GM12801 (cell line): ENCODE results near the gene ZFAND3.

Experiments used
- CTCF ChIP-seq: IDR thresholded peaks from one replicate; pipeline ENCODE4 v1.5.1; 2011; ENCODE audit warnings: control low read depth; ENCODE audit not compliant: insufficient read length; ENCODE audit errors: extremely low read depth

Gene ZFAND3

DNA sequence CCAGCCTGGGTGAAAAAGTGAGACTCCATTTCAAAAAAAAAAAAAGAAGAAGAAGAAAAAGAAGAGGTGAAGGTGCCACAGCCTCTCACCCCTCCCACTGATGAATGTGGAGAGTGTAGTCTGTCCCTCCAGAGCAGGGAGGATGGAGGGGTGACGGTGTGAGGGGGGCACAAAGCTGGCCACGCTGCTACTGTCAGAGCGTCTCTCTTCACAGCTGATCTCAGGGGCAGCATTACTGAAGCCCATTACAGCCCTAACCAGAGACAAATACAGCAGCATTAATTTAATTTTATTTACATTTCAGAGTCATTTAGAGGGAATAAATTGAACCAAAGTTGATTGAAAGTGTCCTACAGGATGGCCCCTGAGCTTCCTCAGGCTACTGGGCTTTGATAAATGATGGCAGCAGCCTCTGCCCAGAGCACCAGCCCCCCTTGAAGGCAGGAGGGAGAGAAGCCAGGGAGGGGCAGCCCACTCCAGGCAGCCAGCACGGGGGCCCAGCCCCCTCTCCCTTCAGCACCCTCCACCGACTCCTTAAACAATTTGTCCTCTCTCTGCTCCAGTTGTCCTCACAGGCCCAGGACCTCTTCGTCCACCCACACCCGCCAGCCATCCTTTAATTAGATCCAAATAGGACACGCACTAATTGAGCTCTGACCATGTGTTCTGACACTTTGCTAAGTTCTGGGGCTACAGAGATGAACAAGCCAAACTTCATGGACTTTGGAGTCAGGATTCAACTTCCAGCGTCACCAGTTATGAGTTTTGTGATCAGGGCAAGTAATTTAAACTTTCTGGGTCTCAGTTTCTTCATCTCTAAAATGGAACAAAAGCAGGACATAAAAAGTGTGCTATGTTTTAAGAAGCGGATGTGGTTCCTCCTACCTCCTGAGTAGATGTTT, 18.6 kb upstream of the ZFAND3 start:
- TF ChIP-seq CTCF, result no peak

DNA sequence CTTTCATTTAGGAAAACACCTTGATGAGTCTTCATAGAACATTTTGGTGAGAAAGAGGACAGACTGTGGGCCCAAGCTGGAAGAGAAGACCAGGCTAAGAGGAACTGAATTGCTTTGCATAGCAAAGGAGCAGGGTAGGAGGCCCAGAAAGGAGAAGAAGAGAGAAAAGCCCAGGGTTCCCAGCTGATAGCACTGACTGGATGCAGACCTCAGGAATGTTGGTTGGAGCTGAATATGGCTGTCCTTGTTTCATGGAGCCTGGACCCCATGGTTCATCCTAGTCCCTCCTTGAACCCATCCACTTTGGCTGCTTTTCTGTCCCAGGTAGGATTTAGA, 18.0 kb upstream of the ZFAND3 start:
- no peak for TF ChIP-seq CTCF

DNA sequence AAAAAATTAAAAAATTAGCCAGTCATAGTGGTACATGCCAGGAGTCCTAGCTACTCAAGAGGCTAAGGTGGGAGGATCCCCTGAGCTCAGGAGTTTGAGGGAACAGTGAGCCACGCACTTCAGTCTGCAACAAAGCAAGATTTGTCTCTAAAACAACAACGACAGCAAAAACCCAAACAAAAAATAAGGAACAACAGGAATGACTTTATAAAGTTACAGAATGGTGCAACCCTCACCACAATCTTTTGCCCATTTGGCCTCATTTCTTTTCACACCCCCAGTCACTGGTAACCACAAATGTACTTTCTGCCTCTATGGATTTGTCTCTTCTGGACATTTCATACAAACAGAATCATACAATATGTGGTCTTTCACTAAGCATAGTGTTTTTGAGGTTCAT, 16.7 kb upstream of the ZFAND3 start:
- TF ChIP-seq CTCF, result no peak

- TF ChIP-seq CTCF, result no peak
Measured at GRCh38 chr6:37804586-37804985, 14.9 kb upstream of the ZFAND3 start.

DNA sequence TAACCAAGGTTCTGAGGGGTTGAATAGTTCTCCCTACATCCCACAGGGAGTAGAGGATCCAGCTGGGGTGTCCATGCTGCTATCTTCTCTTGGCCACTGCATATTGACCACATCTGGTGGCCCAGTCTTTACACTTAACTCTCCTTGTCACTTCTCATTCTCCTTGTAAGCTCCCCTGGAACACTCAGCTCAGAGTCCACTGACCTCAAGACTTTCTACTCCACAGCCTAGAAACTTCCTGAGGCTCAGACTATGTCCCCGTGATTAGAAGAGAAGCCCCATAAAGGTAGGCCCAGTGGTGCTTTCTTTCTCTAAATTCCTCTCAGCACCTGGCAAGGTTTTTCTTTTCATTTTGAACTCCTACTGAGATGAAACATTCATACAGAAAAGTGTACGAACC, 13.3 kb upstream of the ZFAND3 start:
- TF ChIP-seq CTCF, result no peak

- no peak for TF ChIP-seq CTCF
Measured at GRCh38 chr6:37807656-37808055, 11.9 kb upstream of the ZFAND3 start.

DNA sequence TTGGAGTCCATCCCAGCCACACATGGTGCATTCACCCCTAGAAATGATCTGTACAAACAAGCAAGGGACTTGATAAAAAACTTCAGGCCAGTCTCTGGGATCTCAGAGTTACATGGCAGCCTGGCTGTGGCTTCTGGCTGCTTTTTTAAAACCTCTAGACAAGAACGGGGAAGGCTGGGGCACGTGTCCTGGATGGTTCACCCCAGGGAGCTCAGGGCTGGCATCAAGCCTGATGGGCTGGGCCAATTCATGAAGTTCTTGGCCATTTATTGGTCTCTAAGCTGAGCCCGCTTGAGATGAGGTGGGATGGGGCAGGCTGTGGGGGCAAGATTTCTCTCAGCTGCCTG, 10.4 kb upstream of the ZFAND3 start:
- no peak for TF ChIP-seq CTCF
